ENCODE measurements around the gene FBXL4.

FBXL4 gene

DNA sequence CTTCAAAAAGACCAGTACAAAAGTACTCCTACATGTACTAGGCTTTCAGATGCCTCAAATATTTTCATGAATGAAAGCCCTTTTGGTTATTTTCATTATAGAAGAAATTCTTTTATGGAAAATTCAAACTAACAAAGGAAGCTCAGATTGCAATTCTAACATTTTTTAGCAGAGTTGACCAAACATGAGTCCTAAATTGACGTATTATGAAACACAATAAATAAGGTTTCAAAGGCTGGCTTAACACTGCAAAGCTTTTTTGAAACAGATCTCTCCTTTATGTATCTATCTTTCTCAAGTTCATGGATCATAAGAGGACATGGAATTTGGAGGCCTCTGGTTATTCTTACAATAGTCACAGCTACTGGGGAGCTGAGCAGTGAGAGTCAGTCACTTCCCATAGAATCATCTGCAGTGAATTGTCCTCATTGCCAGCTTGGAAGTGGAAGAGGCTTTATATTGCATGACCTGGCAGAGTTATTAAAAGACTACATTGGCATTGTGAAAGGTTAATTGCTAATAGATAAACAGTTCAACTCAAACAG lies 38.4 kb upstream of the FBXL4 start:
- no peak for TF ChIP-seq TOX (CRISPR knock-in tag; IDR thresholded peaks at IDR 0.05; ENCODE audit: borderline replicate concordance)
- no peak for TF ChIP-seq POU6F1 (CRISPR knock-in tag; IDR thresholded peaks at IDR 0.05; ENCODE audit: borderline replicate concordance, low read depth)
- TF ChIP-seq CSDC2 (CRISPR knock-in tag; IDR thresholded peaks at IDR 0.05) = no peak
- TF ChIP-seq, protein P1, sequence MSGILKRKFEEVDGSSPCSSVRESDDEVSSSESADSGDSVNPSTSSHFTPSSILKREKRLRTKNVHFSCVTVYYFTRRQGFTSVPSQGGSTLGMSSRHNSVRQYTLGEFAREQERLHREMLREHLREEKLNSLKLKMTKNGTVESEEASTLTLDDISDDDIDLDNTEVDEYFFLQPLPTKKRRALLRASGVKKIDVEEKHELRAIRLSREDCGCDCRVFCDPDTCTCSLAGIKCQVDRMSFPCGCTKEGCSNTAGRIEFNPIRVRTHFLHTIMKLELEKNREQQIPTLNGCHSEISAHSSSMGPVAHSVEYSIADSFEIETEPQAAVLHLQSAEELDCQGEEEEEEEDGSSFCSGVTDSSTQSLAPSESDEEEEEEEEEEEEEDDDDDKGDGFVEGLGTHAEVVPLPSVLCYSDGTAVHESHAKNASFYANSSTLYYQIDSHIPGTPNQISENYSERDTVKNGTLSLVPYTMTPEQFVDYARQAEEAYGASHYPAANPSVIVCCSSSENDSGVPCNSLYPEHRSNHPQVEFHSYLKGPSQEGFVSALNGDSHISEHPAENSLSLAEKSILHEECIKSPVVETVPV (CRISPR knock-in tag; IDR thresholded peaks at IDR 0.05) = no peak
- TF ChIP-seq ESRRG (CRISPR knock-in tag; IDR thresholded peaks at IDR 0.05) = no peak
- TF ChIP-seq, protein P2, sequence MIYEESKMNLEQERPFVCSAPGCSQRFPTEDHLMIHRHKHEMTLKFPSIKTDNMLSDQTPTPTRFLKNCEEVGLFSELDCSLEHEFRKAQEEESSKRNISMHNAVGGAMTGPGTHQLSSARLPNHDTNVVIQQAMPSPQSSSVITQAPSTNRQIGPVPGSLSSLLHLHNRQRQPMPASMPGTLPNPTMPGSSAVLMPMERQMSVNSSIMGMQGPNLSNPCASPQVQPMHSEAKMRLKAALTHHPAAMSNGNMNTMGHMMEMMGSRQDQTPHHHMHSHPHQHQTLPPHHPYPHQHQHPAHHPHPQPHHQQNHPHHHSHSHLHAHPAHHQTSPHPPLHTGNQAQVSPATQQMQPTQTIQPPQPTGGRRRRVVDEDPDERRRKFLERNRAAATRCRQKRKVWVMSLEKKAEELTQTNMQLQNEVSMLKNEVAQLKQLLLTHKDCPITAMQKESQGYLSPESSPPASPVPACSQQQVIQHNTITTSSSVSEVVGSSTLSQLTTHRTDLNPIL (CRISPR knock-in tag; IDR thresholded peaks at IDR 0.05; ENCODE audit: low read depth) = no peak
- TF ChIP-seq ZFP3 (CRISPR knock-in tag; IDR thresholded peaks at IDR 0.05) = no peak
- no peak for TF ChIP-seq GLIS3 (CRISPR knock-in tag; IDR thresholded peaks at IDR 0.05)
- no peak for TF ChIP-seq OSR1 (CRISPR knock-in tag; IDR thresholded peaks at IDR 0.05)
- no peak for TF ChIP-seq BACH2 (CRISPR knock-in tag; IDR thresholded peaks at IDR 0.05; ENCODE audit: borderline replicate concordance)
- no peak for TF ChIP-seq ZC3H10 (CRISPR knock-in tag; IDR thresholded peaks at IDR 0.05)
- TF ChIP-seq TCF4 (CRISPR knock-in tag; IDR thresholded peaks at IDR 0.05; ENCODE audit: borderline replicate concordance) = no peak
- TF ChIP-seq ZNF565 (CRISPR knock-in tag; conservative IDR thresholded peaks at IDR 0.05; ENCODE audit: low read depth) = no peak
- no peak for ATAC-seq

GRCh38 chr6:98985391-98985790 lies 37.6 kb upstream of the FBXL4 start:
- TF ChIP-seq ZC3H10 (CRISPR knock-in tag; IDR thresholded peaks at IDR 0.05) = no peak
- TF ChIP-seq TOX (CRISPR knock-in tag; IDR thresholded peaks at IDR 0.05; ENCODE audit: borderline replicate concordance) = no peak
- no peak for TF ChIP-seq ZFP3 (CRISPR knock-in tag; IDR thresholded peaks at IDR 0.05)
- TF ChIP-seq PATZ1 (CRISPR knock-in tag; IDR thresholded peaks at IDR 0.05; ENCODE audit: borderline replicate concordance) = no peak
- TF ChIP-seq OSR1 (CRISPR knock-in tag; IDR thresholded peaks at IDR 0.05) = no peak

GRCh38 chr6:98984121-98984520 lies 36.4 kb upstream of the FBXL4 start:
- no peak for ATAC-seq
- TF ChIP-seq TOX (CRISPR knock-in tag; IDR thresholded peaks at IDR 0.05; ENCODE audit: borderline replicate concordance) (no peak), RARB (CRISPR knock-in tag; IDR thresholded peaks at IDR 0.05) (no peak), GLIS3 (CRISPR knock-in tag; IDR thresholded peaks at IDR 0.05) (no peak), PATZ1 (CRISPR knock-in tag; IDR thresholded peaks at IDR 0.05; ENCODE audit: borderline replicate concordance) (no peak), TCF4 (CRISPR knock-in tag; IDR thresholded peaks at IDR 0.05; ENCODE audit: borderline replicate concordance) (no peak), CSDC2 (CRISPR knock-in tag; IDR thresholded peaks at IDR 0.05) (no peak), PPARA (CRISPR knock-in tag; IDR thresholded peaks at IDR 0.05; ENCODE audit: borderline replicate concordance) (no peak), POU6F1 (CRISPR knock-in tag; IDR thresholded peaks at IDR 0.05; ENCODE audit: borderline replicate concordance, low read depth) (no peak), ZNF565 (CRISPR knock-in tag; conservative IDR thresholded peaks at IDR 0.05; ENCODE audit: low read depth) (no peak), ZC3H10 (CRISPR knock-in tag; IDR thresholded peaks at IDR 0.05) (no peak), SNAI2 (CRISPR knock-in tag; IDR thresholded peaks at IDR 0.05) (no peak), ZFP30 (CRISPR knock-in tag; IDR thresholded peaks at IDR 0.05) (no peak), ZFP3 (CRISPR knock-in tag; IDR thresholded peaks at IDR 0.05) (no peak), ESRRG (CRISPR knock-in tag; IDR thresholded peaks at IDR 0.05) (no peak)
- TF ChIP-seq, protein P3, sequence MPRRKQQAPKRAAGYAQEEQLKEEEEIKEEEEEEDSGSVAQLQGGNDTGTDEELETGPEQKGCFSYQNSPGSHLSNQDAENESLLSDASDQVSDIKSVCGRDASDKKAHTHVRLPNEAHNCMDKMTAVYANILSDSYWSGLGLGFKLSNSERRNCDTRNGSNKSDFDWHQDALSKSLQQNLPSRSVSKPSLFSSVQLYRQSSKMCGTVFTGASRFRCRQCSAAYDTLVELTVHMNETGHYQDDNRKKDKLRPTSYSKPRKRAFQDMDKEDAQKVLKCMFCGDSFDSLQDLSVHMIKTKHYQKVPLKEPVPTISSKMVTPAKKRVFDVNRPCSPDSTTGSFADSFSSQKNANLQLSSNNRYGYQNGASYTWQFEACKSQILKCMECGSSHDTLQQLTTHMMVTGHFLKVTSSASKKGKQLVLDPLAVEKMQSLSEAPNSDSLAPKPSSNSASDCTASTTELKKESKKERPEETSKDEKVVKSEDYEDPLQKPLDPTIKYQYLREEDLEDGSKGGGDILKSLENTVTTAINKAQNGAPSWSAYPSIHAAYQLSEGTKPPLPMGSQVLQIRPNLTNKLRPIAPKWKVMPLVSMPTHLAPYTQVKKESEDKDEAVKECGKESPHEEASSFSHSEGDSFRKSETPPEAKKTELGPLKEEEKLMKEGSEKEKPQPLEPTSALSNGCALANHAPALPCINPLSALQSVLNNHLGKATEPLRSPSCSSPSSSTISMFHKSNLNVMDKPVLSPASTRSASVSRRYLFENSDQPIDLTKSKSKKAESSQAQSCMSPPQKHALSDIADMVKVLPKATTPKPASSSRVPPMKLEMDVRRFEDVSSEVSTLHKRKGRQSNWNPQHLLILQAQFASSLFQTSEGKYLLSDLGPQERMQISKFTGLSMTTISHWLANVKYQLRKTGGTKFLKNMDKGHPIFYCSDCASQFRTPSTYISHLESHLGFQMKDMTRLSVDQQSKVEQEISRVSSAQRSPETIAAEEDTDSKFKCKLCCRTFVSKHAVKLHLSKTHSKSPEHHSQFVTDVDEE (CRISPR knock-in tag; IDR thresholded peaks at IDR 0.05) = no peak
- TF ChIP-seq, protein P1 (CRISPR knock-in tag; IDR thresholded peaks at IDR 0.05) = no peak

More at GRCh38 chr6:98985391-98985790, 37.6 kb upstream of the FBXL4 start:
- no peak for ATAC-seq
